Epithelial cell of proximal tubule (primary cell): ENCODE results near the gene NFIA. TPM values are rescaled to one million over a fixed set of nuclear protein-coding genes. Genes with fewer than 3 reads are reported as not detected.

ENCODE experiments used
- DNase-seq: peaks from one replicate; pipeline ENCODE4 v3.0.0-alpha.2; 2011; ENCODE audit warnings: low read depth
- H3K4me3 ChIP-seq: 2 replicates; pipeline ENCODE4 v1.5.1; 2011; ENCODE audit warnings: low read depth, mild to moderate bottlenecking, low read length
- CTCF ChIP-seq: conservative IDR thresholded peaks from 2 replicates; pipeline ENCODE4 v1.5.1; 2012; ENCODE audit warnings: low read depth, mild to moderate bottlenecking, low read length
- total RNA-seq: library from RNA; depleted of rRNA; stranded (reverse); fragments of >200 nt; gene quantifications from 2 replicates; pipeline ENCODE4 v1.2.3, GENCODE V29; 2015

NFIA gene
- total RNA-seq, 1 donor from 2014 or later = 1.6 TPM

GRCh38 chr1:61420243-61420642 lies 337.9 kb downstream of the NFIA start:
- TF ChIP-seq CTCF = no peak
- DNase-seq = no peak
- no peak overlapping the region for H3K4me3 ChIP-seq

- DNase-seq = no peak
- H3K4me3 ChIP-seq = no peak overlapping the region
- TF ChIP-seq CTCF = no peak
These were observed 338.8 kb downstream of the NFIA start for GRCh38 chr1:61420909-61421835.

GRCh38 chr1:61423643-61424042 lies 341.3 kb downstream of the NFIA start:
- no peak overlapping the region for H3K4me3 ChIP-seq
- DNase-seq = no peak
- no peak for TF ChIP-seq CTCF

GRCh38 chr1:61424382-61424781 lies 342.0 kb downstream of the NFIA start:
- no peak for TF ChIP-seq CTCF
- H3K4me3 ChIP-seq = no peak overlapping the region
- no peak for DNase-seq

- no peak for TF ChIP-seq CTCF
- H3K4me3 ChIP-seq = no peak overlapping the region
- DNase-seq = no peak
These were observed 342.7 kb downstream of the NFIA start for GRCh38 chr1:61425040-61425439.

- no peak for TF ChIP-seq CTCF
- no peak for DNase-seq
- no peak overlapping the region for H3K4me3 ChIP-seq
These were observed 343.9 kb downstream of the NFIA start for GRCh38 chr1:61426254-61426653.

GRCh38 chr1:61426885-61427284 lies 344.5 kb downstream of the NFIA start:
- H3K4me3 ChIP-seq = no peak overlapping the region
- TF ChIP-seq CTCF = no peak
- no peak for DNase-seq
